Fibroblast of skin of scalp (primary cell): ENCODE measurements around the gene PHLDB2.

Source experiments
- DNase-seq: peaks from one replicate; pipeline ENCODE4 v3.0.0-alpha.2; 2013

PHLDB2 gene

DNA sequence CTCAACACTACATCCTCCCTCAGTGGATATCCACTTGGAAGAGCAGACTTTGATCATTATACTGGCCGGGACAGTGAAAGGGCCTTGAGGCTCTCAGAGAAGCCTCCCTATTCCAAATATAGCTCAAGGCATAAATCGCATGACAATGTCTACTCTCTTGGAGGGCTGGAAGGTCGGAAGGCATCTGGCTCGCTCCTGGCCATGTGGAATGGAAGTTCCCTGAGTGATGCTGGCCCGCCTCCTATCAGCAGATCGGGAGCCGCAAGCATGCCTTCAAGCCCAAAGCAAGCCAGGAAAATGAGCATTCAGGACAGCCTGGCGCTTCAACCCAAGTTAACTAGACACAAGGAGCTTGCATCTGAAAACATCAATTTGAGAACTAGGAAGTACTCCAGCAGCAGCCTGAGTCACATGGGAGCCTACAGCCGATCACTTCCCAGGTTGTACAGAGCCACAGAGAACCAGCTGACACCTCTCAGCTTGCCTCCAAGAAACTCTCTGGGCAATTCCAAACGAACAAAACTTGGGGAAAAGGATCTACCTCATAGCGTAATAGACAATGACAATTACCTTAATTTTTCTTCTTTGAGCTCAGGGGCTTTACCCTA lies 25.4 kb downstream of the PHLDB2 start:
- no peak for DNase-seq

- no peak for DNase-seq
These were observed 26.5 kb downstream of the PHLDB2 start for GRCh38 chr3:111885578-111885977.

DNA sequence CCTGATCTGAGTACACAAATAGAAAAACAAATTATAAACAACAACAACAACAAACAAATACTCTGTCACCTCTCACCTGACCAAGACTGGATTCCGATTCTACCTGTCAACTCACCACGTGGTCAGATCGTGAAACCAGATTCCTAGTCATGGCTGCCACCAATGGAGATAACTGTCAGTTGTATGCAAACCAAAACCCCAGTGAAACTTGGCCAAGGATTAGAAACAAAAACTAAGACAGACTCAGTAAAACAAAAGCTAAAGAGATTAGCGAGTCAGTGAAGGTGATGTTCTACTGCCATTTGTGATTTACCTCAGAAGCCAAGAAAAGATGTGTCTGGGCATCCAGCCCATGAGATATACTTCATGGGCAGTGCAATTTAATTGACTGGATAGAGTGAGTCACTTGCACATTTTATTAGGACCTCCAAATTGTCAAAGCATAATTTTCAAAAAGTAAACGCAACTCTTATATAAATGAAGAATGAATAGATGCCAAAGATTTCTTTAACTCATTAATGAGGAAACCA lies 31.1 kb downstream of the PHLDB2 start:
- DNase-seq = no peak

DNA sequence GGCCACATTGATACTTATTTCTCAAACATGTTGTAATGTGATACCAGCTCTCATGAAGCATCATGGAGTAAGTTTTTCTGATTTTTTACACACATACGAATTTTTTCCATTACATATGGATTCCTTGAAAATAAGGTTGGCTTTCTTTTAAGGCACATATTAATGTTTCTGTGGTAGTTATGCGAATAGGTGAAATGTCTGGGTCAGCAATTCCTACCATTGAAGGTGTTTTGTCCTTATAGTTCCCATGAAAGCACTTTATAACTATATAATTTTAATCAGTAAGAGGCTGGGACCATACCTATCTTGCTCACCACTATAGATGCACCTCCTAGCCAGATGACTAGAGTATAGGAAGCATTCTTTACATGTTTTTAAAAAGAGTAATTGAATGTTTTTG lies 33.0 kb downstream of the PHLDB2 start:
- DNase-seq = no peak

DNA sequence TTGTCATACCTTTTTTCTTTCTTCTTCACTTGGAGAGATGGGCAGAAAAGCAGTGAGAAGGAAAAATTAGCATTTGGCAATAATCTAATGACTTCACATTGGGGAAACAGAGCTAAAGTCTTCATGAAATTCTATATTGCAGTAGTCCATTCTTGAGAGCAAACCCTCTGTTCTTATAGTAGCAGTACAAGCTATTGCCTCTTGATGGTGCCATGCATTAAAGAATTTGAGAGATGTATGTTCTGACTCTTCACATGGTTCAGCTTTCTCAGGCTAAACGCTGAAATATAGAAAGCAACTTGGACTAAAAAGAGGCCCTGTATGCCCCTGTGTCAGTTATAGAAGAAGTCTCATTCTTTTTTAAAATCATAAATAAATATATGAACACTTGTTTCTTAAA lies 36.0 kb downstream of the PHLDB2 start:
- DNase-seq = peak; percentile 58

GRCh38 chr3:111899966-111900365 lies 40.9 kb downstream of the PHLDB2 start:
- DNase-seq = no peak

- DNase-seq = no peak
These were observed 42.6 kb downstream of the PHLDB2 start for GRCh38 chr3:111901637-111902036.

GRCh38 chr3:111902534-111902933 lies 43.5 kb downstream of the PHLDB2 start:
- no peak for DNase-seq

GRCh38 chr3:111903067-111903511 lies 44.0 kb downstream of the PHLDB2 start:
- peak; percentile 86 for DNase-seq

DNA sequence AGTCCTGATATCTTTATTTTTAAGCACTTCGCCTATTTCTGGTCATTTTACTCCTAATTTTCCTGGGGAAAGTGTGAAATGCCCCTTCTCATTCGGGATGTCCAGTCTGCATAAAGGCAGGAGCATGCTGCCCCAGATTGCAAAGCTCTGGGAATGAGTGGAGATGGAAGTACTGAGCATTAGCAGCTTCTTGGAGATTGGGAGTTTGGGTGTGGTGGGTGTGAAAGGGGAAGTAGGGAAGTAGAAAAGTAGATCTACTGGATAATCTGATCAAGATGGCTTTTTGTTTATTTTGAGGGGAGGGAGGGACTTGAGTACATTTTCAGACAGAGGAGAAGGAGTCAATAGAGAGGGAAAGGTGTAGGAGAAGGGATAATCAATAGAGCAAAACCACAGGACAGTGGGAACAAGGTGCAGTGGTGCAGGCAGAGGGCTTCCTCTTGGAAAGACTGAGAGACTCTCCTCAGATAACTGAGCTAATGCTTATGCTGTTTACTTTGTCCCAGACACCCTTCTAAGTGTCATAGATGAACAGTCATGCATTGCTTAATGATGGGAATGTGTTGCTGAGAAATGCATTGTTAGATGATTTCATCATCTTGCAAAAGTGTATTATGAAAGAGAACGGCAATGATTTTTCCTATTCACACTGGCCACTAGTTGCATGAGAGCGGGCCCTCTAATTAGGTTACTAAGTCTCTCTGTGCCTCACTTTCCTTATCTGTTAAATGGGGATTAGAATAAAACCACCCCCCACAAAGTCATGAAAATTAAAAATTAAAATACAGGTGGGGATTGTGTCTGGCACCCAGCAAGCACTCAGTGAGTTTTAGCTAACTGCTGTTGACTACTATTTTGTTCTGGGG lies 45.5 kb downstream of the PHLDB2 start:
- peak; percentile 97 for DNase-seq

DNA sequence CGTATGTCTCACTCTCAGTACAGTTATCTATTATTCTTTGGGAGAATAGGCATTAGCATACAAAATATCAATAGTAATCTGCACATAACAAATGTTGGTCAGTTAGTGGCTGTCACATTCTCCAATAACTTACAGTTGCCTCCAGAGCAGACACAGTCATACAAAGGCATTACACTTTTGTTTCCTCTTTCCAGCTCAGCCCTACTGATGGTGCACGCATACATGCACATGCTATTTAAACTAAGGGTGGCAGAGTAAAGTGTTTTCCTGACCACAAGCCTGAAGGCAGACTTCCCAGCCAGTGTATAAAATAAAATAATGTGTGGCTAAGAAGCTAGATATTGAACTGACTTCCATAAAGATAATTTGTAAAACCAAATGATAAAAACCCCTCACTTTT lies 47.6 kb downstream of the PHLDB2 start:
- peak; percentile 51 for DNase-seq

DNA sequence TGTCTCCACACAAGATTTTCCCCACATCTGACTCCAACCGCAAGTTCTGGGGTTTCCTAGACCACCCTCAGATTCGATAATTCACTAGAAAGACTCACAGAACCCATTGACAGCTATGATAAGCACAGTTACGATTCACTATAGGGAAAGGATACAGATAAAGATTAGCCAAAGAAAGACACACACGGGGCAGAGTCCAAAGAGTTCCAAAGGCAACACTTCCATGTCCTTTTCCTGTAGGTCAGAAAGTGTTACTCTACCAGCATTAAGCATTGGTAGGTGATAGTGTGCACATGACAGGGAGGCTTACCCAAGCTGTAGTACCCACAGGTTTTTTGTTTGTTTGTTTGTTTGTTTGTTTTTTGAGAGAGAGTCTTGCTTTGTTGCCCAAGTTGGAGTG lies 48.1 kb downstream of the PHLDB2 start:
- no peak for DNase-seq

- DNase-seq = peak; percentile 83
These were observed 51.7 kb downstream of the PHLDB2 start for GRCh38 chr3:111910806-111911205.

DNA sequence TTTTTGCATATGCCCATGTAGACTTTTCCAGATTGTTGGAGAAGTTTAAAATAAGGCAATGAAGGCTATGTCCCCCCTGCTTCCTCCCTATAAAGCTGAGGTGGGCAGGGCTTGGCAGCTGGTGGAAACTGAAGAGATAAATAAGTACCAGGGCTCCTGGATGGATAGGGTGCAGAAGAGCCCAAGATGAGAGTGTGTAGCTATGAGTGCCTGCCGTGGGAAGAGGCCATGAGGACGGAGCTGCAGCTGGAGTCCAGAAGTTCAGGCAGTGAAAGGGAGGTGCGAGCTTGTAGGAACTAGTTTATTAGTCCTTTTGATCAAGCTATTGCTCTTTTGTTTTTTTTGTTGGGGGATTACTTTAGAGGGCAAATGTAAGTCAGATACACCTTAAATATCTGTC lies 52.4 kb downstream of the PHLDB2 start:
- no peak for DNase-seq

GRCh38 chr3:111913163-111913763 lies 54.2 kb downstream of the PHLDB2 start:
- no peak for DNase-seq

DNA sequence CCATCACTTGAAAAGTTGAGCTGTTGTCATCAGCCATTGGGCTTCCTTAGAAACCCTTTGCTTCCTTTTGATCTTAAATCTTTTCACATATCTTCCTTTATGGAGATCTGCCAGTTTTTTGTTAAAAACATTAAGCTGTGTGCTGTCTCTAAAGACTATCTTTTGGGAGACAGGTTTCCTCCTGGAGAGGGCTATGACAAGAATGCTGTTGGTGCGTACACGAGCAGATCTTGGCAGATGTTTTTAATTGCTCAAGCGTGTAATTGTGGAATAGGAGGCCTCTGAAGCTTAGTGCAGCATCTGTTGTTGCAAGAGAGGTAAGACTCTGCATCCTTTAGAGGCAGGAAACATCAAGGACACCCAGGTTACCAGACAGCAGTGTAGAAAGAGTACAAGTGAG lies 56.8 kb downstream of the PHLDB2 start:
- DNase-seq = no peak

GRCh38 chr3:111917300-111917699 lies 58.2 kb downstream of the PHLDB2 start:
- no peak for DNase-seq

DNA sequence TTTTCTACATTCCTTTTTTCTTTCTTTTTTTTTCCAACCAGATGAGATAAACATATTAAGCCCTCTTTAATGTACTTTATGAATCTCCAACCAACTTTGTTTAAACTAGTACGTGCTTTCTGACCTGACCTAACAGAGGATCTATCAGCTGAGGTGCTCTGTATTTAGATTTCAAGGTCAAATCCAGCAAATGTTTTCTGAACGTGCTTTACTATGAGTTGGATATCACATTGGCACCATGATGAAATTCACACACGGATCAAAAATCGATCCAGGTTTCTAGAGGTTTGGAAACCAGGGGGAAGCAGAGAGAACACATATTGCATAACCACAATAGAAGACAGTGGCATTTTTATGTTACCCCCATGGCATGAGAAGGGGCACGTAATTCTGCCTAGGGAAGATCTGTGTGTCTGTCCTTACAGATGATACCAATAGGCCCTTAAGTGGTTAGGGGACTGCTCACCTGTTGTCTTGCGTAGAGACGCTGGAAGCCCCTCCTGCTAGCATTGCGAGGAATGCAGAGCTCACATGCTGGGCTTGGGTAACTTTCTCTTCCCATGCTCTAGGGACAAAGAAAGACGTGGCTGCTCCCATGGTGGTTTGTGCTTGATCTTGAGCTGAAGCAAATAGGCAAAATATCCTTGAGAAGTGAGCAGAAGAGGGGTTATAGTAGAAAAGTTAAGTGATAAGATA lies 60.5 kb downstream of the PHLDB2 start:
- DNase-seq = no peak

DNA sequence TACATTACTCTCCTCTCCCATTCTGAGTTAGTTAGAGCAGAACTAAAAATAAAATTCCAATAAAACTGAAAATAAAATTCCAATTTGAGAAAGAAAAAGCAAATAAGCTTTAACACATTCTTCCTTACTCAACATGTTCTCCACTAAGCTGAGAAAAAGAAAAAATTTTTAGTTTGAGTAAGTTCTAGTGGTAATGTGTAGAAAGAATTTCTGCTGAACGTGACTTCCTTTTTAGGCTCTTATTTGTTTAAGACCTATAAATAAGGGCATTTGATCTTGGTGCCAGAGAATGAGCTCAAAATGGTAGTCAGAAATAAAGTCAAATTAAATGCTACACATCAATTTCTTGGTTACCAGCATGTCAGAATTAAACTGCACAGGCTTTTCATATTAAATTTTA lies 62.1 kb downstream of the PHLDB2 start:
- no peak for DNase-seq

GRCh38 chr3:111923095-111923771 lies 64.2 kb downstream of the PHLDB2 start:
- DNase-seq = peak; percentile 14

- DNase-seq = peak; percentile 50
These were observed 64.7 kb downstream of the PHLDB2 start for GRCh38 chr3:111923806-111924205.

- DNase-seq = no peak
These were observed 65.2 kb downstream of the PHLDB2 start for GRCh38 chr3:111924283-111924682.
